WTC11 (cell line): ENCODE results near the gene PTPRN2. TPM values are rescaled to one million over a fixed set of nuclear protein-coding genes. Genes with fewer than 3 reads are reported as not detected.

Experiments used
- ATAC-seq: fragments of 200-7000 bp; cut with Tn5 transposase; 2 replicates; pipeline ENCODE4 v1.10.0; 2021; ENCODE audit warnings: mild to moderate bottlenecking, moderate library complexity
- CTCF ChIA-PET: fragments of 300-600 bp; sonication (Branson Sonifier 250); formaldehyde crosslinking; loops from one replicate; lab custom pipeline; 2021; ENCODE audit warnings: antibody characterized with exemption; lab: Charles Lee
- POLR2A ChIA-PET: fragments of 350-600 bp; sonication (Branson Sonifier 250); formaldehyde crosslinking; loops from one replicate; lab custom pipeline; 2021; ENCODE audit warnings: antibody characterized with exemption; lab: Charles Lee
- DNase-seq: peaks from one replicate; pipeline ENCODE4 v3.0.0; 2021; ENCODE audit warnings: low spot score
- H3K27ac Mint-ChIP-seq: 2 replicates; pipeline ENCODE4 v1.8.0; 2021; ENCODE audit warnings: mixed read lengths
- H3K27me3 Mint-ChIP-seq: 2 replicates; pipeline ENCODE4 v1.8.0; 2021; ENCODE audit warnings: low read depth, mild to moderate bottlenecking, moderate library complexity, mixed read lengths
- H3K36me3 Mint-ChIP-seq: 2 replicates; pipeline ENCODE4 v1.8.0; 2021; ENCODE audit warnings: mixed read lengths
- H3K4me1 Mint-ChIP-seq: 2 replicates; pipeline ENCODE4 v1.8.0; 2022; ENCODE audit warnings: mixed read lengths
- H3K4me3 Mint-ChIP-seq: 2 replicates; pipeline ENCODE4 v1.8.0; 2021; ENCODE audit warnings: mild to moderate bottlenecking, moderate library complexity, mixed read lengths
- H3K9me3 Mint-ChIP-seq: 2 replicates; pipeline ENCODE4 v1.8.0; 2021; ENCODE audit warnings: mixed read lengths
- ATF1 ChIP-seq: sonication (generic); formaldehyde crosslinking; IDR thresholded peaks from 2 replicates; pipeline ENCODE4 v1.8.1; 2023; ENCODE audit warnings: mild to moderate bottlenecking, moderate library complexity, missing genetic modification reagents
- EMX1 ChIP-seq: fragments of 250-450 bp; sonication (Bioruptor Pico); IDR thresholded peaks from 2 replicates; pipeline ENCODE4 v1.8.0; 2021; ENCODE audit warnings: mild to moderate bottlenecking
- GABPB1 ChIP-seq: sonication (generic); formaldehyde crosslinking; IDR thresholded peaks from 2 replicates; pipeline ENCODE4 v1.8.1; 2023; ENCODE audit warnings: mild to moderate bottlenecking, missing genetic modification reagents
- GRHL2 ChIP-seq: fragments of 250-450 bp; sonication (Bioruptor Pico); IDR thresholded peaks from 2 replicates; pipeline ENCODE4 v1.8.0; 2022; ENCODE audit warnings: mild to moderate bottlenecking, moderate library complexity; ENCODE audit not compliant: insufficient replicate concordance, severe bottlenecking
- KAT7 ChIP-seq: sonication (generic); formaldehyde crosslinking; IDR thresholded peaks from 2 replicates; pipeline ENCODE4 v1.8.1; 2023; ENCODE audit warnings: missing genetic modification reagents, mild to moderate bottlenecking, borderline replicate concordance
- MXD4 ChIP-seq: fragments of 250-450 bp; sonication (Bioruptor Pico); IDR thresholded peaks from 2 replicates; pipeline ENCODE4 v1.8.0; 2021; ENCODE audit warnings: mild to moderate bottlenecking, moderate library complexity, borderline replicate concordance
- NR2C2 ChIP-seq: sonication (generic); formaldehyde crosslinking; IDR thresholded peaks from 2 replicates; pipeline ENCODE4 v1.8.0; 2022; ENCODE audit warnings: mild to moderate bottlenecking, missing genetic modification reagents
- OVOL2 ChIP-seq: fragments of 250-450 bp; sonication (Bioruptor Pico); IDR thresholded peaks from 2 replicates; pipeline ENCODE4 v1.9.0; 2021; ENCODE audit warnings: mild to moderate bottlenecking, borderline replicate concordance
- SMAD4 ChIP-seq: sonication (generic); formaldehyde crosslinking; IDR thresholded peaks from 2 replicates; pipeline ENCODE4 v1.8.0; 2022; ENCODE audit warnings: mild to moderate bottlenecking, missing genetic modification reagents
- SOX15 ChIP-seq: fragments of 250-450 bp; sonication (Bioruptor Pico); IDR thresholded peaks from 2 replicates; pipeline ENCODE4 v1.9.0; 2021; ENCODE audit warnings: mild to moderate bottlenecking
- TCF7 ChIP-seq: sonication (generic); formaldehyde crosslinking; IDR thresholded peaks from 2 replicates; pipeline ENCODE4 v1.8.0; 2022; ENCODE audit warnings: mild to moderate bottlenecking, low read depth, missing genetic modification reagents, moderate library complexity
- ZNF138 ChIP-seq: sonication (generic); formaldehyde crosslinking; conservative IDR thresholded peaks from 2 replicates; pipeline ENCODE4 v1.8.1; 2022; ENCODE audit warnings: mild to moderate bottlenecking, moderate library complexity, missing genetic modification reagents
- total RNA-seq: library from RNA; stranded (reverse); gene quantifications from 3 replicates; pipeline ENCODE4 v1.2.3, GENCODE V29; 2021
- TF ChIP-seq, protein P1 (sequence below): sonication (generic); formaldehyde crosslinking; IDR thresholded peaks from 2 replicates; pipeline ENCODE4 v1.8.1; 2023; ENCODE audit warnings: mild to moderate bottlenecking, missing genetic modification reagents
- TF ChIP-seq, protein P2 (sequence below): sonication (generic); formaldehyde crosslinking; IDR thresholded peaks from 2 replicates; pipeline ENCODE4 v1.8.1; 2023; ENCODE audit warnings: mild to moderate bottlenecking, missing genetic modification reagents, moderate library complexity
- TF ChIP-seq, protein P3 (sequence below): sonication (generic); formaldehyde crosslinking; IDR thresholded peaks from 2 replicates; pipeline ENCODE4 v1.8.0; 2023; ENCODE audit warnings: missing genetic modification reagents
- TF ChIP-seq, protein P4 (sequence below): sonication (generic); formaldehyde crosslinking; IDR thresholded peaks from 2 replicates; pipeline ENCODE4 v1.8.0; 2022; ENCODE audit warnings: mild to moderate bottlenecking, missing genetic modification reagents
- TF ChIP-seq, protein P5 (sequence below): sonication (generic); formaldehyde crosslinking; IDR thresholded peaks from 2 replicates; pipeline ENCODE4 v1.8.0; 2022; ENCODE audit warnings: mild to moderate bottlenecking, missing genetic modification reagents
- TF ChIP-seq, protein P6 (sequence below): fragments of 250-450 bp; sonication (Bioruptor Pico); IDR thresholded peaks from 2 replicates; pipeline ENCODE4 v1.9.0; 2021; ENCODE audit warnings: mild to moderate bottlenecking, borderline replicate concordance
- TF ChIP-seq, protein P7 (sequence below): sonication (generic); formaldehyde crosslinking; conservative IDR thresholded peaks from 2 replicates; pipeline ENCODE4 v1.8.1; 2023; ENCODE audit warnings: mild to moderate bottlenecking, low read depth, missing genetic modification reagents, moderate library complexity

The PTPRN2 gene
- total RNA-seq, 1 experiment from 2014 or later, result 4.7 TPM

DNA sequence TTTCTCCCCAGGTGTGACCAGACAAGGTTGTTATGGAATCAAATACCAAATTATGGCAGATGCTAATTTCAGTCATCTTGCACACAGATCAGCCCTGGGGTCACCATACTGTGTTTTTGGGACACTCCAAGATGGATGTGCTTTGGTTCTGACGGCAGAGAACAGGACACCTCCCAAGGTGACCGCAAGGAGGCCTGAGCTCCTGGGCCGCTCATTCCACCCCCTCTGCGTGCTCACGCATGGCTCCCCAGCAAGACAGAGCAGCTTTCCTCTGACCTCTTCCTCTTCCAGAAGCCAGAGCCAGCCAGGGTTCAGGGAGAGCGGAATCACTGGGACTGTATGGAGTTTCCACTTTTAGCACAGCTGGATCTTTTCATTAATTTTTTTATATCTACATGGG, 848.0 kb downstream of the PTPRN2 start (continued):
- TF ChIP-seq, protein P1, sequence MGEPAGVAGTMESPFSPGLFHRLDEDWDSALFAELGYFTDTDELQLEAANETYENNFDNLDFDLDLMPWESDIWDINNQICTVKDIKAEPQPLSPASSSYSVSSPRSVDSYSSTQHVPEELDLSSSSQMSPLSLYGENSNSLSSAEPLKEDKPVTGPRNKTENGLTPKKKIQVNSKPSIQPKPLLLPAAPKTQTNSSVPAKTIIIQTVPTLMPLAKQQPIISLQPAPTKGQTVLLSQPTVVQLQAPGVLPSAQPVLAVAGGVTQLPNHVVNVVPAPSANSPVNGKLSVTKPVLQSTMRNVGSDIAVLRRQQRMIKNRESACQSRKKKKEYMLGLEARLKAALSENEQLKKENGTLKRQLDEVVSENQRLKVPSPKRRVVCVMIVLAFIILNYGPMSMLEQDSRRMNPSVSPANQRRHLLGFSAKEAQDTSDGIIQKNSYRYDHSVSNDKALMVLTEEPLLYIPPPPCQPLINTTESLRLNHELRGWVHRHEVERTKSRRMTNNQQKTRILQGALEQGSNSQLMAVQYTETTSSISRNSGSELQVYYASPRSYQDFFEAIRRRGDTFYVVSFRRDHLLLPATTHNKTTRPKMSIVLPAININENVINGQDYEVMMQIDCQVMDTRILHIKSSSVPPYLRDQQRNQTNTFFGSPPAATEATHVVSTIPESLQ, result no peak
- no peak for TF ChIP-seq NR2C2 (CRISPR knock-in tag)

DNA sequence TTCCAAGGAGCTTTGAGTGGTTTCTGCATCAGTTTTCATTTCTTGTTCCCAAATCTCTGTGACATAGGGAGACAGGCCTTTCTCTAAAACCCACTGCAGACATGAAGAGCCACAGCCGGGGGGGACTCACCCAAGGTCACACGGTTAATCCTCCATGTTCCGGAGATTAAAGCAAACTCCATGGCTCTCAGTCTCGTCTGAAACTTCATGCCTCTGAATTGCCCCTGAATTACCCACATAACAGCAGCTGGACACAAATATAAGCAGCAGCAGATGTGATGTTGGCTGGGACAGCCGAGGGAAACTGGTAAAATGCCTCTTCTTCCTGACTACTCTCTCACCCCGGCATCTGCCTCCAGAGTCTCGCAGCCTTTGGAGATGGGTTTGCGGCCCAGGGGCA, 848.6 kb downstream of the PTPRN2 start:
- peaks cover 4% of the 10 kb centered on the region; the same call in 1 of the 2 replicates for H3K4me1 Mint-ChIP-seq
- no peak overlapping the region for H3K27ac Mint-ChIP-seq
- ChIA-PET POLR2A (no interaction called here), CTCF (interaction anchor here (0.8 kb wide), 1 partner anchor 11 kb away, joined by 3 read pairs; no protein-coding TSS in a partner anchor)
- no peak for ATAC-seq
- DNase-seq, result no peak
- H3K4me3 Mint-ChIP-seq, result no peak overlapping the region
- peaks cover 15% of the 10 kb centered on the region for H3K27me3 Mint-ChIP-seq
- TF ChIP-seq, protein P2, sequence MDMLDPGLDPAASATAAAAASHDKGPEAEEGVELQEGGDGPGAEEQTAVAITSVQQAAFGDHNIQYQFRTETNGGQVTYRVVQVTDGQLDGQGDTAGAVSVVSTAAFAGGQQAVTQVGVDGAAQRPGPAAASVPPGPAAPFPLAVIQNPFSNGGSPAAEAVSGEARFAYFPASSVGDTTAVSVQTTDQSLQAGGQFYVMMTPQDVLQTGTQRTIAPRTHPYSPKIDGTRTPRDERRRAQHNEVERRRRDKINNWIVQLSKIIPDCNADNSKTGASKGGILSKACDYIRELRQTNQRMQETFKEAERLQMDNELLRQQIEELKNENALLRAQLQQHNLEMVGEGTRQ, result no peak
- TF ChIP-seq SMAD4 (CRISPR knock-in tag) (no peak), TCF7 (no peak), EMX1 (CRISPR knock-in tag) (no peak), GABPB1 (CRISPR knock-in tag) (no peak), GRHL2 (no peak), SOX15 (no peak), ZNF138 (CRISPR knock-in tag) (no peak)
- TF ChIP-seq, protein P3, sequence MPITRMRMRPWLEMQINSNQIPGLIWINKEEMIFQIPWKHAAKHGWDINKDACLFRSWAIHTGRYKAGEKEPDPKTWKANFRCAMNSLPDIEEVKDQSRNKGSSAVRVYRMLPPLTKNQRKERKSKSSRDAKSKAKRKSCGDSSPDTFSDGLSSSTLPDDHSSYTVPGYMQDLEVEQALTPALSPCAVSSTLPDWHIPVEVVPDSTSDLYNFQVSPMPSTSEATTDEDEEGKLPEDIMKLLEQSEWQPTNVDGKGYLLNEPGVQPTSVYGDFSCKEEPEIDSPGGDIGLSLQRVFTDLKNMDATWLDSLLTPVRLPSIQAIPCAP (CRISPR knock-in tag), result no peak
- TF ChIP-seq, protein P4, sequence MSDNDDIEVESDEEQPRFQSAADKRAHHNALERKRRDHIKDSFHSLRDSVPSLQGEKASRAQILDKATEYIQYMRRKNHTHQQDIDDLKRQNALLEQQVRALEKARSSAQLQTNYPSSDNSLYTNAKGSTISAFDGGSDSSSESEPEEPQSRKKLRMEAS (CRISPR knock-in tag), result no peak
- H3K36me3 Mint-ChIP-seq, result peaks cover 34% of the 10 kb centered on the region
- H3K9me3 Mint-ChIP-seq, result peaks cover 36% of the 10 kb centered on the region

DNA sequence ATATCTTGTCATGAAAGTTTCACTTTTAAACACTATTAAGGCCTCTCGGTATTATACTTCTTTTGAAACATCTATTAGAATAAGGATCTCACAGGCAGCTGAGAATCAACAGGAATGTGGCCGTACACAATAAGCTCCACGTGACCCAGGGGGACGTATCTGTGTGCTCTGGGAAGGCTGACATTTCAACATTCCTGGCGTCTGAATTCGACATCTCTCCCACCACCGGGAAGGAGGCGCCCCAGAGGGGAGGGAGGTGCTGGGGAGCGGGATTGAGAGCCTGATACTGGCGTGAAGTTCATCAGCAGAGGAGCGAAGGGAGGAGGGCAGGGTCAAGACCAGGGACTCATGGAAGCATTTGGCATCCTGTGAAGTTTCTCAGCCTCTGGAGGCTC, 849.6 kb downstream of the PTPRN2 start:
- DNase-seq (peak; percentile 27), ATAC-seq (peak; percentile 80)
- CTCF ChIA-PET, result interaction anchor here (0.8 kb wide), 1 partner anchor 12 kb away, joined by 3 read pairs; no protein-coding TSS in a partner anchor
- Mint-ChIP-seq H3K9me3 (peaks cover 32% of the 10 kb centered on the region), H3K4me3 (no peak overlapping the region), H3K27ac (no peak overlapping the region), H3K36me3 (peaks cover 35% of the 10 kb centered on the region), H3K27me3 (peaks cover 16% of the 10 kb centered on the region), H3K4me1 (peaks cover 4% of the 10 kb centered on the region; the same call in 1 of the 2 replicates)
- POLR2A ChIA-PET, result interaction anchor here (0.7 kb wide), 1 partner anchor 263 kb away, joined by 3 read pairs; no protein-coding TSS in a partner anchor
- TF ChIP-seq, protein P2, result peak; percentile 67
- no peak for TF ChIP-seq ATF1 (CRISPR knock-in tag)
- TF ChIP-seq, protein P5, sequence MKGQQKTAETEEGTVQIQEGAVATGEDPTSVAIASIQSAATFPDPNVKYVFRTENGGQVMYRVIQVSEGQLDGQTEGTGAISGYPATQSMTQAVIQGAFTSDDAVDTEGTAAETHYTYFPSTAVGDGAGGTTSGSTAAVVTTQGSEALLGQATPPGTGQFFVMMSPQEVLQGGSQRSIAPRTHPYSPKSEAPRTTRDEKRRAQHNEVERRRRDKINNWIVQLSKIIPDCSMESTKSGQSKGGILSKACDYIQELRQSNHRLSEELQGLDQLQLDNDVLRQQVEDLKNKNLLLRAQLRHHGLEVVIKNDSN (CRISPR knock-in tag), result peak; percentile 68; the same call in 1 of the 2 replicates
- TF ChIP-seq, protein P6, sequence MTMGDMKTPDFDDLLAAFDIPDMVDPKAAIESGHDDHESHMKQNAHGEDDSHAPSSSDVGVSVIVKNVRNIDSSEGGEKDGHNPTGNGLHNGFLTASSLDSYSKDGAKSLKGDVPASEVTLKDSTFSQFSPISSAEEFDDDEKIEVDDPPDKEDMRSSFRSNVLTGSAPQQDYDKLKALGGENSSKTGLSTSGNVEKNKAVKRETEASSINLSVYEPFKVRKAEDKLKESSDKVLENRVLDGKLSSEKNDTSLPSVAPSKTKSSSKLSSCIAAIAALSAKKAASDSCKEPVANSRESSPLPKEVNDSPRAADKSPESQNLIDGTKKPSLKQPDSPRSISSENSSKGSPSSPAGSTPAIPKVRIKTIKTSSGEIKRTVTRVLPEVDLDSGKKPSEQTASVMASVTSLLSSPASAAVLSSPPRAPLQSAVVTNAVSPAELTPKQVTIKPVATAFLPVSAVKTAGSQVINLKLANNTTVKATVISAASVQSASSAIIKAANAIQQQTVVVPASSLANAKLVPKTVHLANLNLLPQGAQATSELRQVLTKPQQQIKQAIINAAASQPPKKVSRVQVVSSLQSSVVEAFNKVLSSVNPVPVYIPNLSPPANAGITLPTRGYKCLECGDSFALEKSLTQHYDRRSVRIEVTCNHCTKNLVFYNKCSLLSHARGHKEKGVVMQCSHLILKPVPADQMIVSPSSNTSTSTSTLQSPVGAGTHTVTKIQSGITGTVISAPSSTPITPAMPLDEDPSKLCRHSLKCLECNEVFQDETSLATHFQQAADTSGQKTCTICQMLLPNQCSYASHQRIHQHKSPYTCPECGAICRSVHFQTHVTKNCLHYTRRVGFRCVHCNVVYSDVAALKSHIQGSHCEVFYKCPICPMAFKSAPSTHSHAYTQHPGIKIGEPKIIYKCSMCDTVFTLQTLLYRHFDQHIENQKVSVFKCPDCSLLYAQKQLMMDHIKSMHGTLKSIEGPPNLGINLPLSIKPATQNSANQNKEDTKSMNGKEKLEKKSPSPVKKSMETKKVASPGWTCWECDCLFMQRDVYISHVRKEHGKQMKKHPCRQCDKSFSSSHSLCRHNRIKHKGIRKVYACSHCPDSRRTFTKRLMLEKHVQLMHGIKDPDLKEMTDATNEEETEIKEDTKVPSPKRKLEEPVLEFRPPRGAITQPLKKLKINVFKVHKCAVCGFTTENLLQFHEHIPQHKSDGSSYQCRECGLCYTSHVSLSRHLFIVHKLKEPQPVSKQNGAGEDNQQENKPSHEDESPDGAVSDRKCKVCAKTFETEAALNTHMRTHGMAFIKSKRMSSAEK (CRISPR knock-in tag), result no peak
- TF ChIP-seq KAT7, result no peak
- no peak for TF ChIP-seq MXD4 (CRISPR knock-in tag)
- TF ChIP-seq OVOL2, result no peak
- TF ChIP-seq, protein P7, sequence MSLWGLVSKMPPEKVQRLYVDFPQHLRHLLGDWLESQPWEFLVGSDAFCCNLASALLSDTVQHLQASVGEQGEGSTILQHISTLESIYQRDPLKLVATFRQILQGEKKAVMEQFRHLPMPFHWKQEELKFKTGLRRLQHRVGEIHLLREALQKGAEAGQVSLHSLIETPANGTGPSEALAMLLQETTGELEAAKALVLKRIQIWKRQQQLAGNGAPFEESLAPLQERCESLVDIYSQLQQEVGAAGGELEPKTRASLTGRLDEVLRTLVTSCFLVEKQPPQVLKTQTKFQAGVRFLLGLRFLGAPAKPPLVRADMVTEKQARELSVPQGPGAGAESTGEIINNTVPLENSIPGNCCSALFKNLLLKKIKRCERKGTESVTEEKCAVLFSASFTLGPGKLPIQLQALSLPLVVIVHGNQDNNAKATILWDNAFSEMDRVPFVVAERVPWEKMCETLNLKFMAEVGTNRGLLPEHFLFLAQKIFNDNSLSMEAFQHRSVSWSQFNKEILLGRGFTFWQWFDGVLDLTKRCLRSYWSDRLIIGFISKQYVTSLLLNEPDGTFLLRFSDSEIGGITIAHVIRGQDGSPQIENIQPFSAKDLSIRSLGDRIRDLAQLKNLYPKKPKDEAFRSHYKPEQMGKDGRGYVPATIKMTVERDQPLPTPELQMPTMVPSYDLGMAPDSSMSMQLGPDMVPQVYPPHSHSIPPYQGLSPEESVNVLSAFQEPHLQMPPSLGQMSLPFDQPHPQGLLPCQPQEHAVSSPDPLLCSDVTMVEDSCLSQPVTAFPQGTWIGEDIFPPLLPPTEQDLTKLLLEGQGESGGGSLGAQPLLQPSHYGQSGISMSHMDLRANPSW (CRISPR knock-in tag), result no peak
